Activated CD4-positive, alpha-beta T cell treated with anti-CD3 and anti-CD28 coated beads, Interleukin-2, amount 10 ng/mL, durations not matched to agents 7 days and 5 days (primary cell): ENCODE results near the gene ARHGAP33. TPM values are rescaled to one million over a fixed set of nuclear protein-coding genes. Genes with fewer than 3 reads are reported as not detected.

Experiments
- CTCF ChIA-PET: fragments of 350-600 bp; sonication (Branson Sonifier 250); formaldehyde crosslinking; loops from one replicate; lab custom pipeline; 2021; ENCODE audit warnings: antibody characterized with exemption; lab: Charles Lee
- POLR2A ChIA-PET: fragments of 350-600 bp; sonication (Branson Sonifier 250); formaldehyde crosslinking; loops from one replicate; lab custom pipeline; 2021; ENCODE audit warnings: antibody characterized with exemption; lab: Charles Lee
- DNase-seq: peaks from one replicate; pipeline ENCODE4 v3.0.0-alpha.2; 2020
- H3K27ac Mint-ChIP-seq: one replicate; pipeline ENCODE4 v1.8.0; 2021; ENCODE audit warnings: mild to moderate bottlenecking, moderate library complexity, mixed read lengths
- H3K27me3 Mint-ChIP-seq: one replicate; pipeline ENCODE4 v1.8.0; 2021; ENCODE audit warnings: mixed read lengths
- H3K36me3 Mint-ChIP-seq: one replicate; pipeline ENCODE4 v1.8.0; 2021; ENCODE audit warnings: low read depth, mixed read lengths
- H3K4me1 Mint-ChIP-seq: one replicate; pipeline ENCODE4 v1.8.0; 2021; ENCODE audit warnings: mixed read lengths
- H3K4me3 Mint-ChIP-seq: one replicate; pipeline ENCODE4 v1.8.0; 2021; ENCODE audit warnings: mild to moderate bottlenecking, moderate library complexity, mixed read lengths
- H3K9me3 Mint-ChIP-seq: one replicate; pipeline ENCODE4 v1.8.0; 2021; ENCODE audit warnings: mixed read lengths
- total RNA-seq, 2 experiments: library from RNA; stranded (reverse); gene quantifications; one replicate each; pipeline ENCODE4 v1.2.3, GENCODE V29; 2021

The ARHGAP33 gene, protein sequence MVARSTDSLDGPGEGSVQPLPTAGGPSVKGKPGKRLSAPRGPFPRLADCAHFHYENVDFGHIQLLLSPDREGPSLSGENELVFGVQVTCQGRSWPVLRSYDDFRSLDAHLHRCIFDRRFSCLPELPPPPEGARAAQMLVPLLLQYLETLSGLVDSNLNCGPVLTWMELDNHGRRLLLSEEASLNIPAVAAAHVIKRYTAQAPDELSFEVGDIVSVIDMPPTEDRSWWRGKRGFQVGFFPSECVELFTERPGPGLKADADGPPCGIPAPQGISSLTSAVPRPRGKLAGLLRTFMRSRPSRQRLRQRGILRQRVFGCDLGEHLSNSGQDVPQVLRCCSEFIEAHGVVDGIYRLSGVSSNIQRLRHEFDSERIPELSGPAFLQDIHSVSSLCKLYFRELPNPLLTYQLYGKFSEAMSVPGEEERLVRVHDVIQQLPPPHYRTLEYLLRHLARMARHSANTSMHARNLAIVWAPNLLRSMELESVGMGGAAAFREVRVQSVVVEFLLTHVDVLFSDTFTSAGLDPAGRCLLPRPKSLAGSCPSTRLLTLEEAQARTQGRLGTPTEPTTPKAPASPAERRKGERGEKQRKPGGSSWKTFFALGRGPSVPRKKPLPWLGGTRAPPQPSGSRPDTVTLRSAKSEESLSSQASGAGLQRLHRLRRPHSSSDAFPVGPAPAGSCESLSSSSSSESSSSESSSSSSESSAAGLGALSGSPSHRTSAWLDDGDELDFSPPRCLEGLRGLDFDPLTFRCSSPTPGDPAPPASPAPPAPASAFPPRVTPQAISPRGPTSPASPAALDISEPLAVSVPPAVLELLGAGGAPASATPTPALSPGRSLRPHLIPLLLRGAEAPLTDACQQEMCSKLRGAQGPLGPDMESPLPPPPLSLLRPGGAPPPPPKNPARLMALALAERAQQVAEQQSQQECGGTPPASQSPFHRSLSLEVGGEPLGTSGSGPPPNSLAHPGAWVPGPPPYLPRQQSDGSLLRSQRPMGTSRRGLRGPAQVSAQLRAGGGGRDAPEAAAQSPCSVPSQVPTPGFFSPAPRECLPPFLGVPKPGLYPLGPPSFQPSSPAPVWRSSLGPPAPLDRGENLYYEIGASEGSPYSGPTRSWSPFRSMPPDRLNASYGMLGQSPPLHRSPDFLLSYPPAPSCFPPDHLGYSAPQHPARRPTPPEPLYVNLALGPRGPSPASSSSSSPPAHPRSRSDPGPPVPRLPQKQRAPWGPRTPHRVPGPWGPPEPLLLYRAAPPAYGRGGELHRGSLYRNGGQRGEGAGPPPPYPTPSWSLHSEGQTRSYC
- 100 to 1,000 TPM in 1 of 2 experiments, 10 to 100 TPM in 1; 91.3 to 101 TPM for total RNA-seq

- peak; percentile 100 for DNase-seq
- ChIA-PET POLR2A (no interaction called here), CTCF (interaction anchor here (1.1 kb wide), 1 partner anchor 31 kb away, joined by 3 read pairs; no protein-coding TSS in a partner anchor)
- Mint-ChIP-seq H3K36me3 (peaks cover 15% of the 10 kb centered on the region), H3K4me1 (peaks cover 32% of the 10 kb centered on the region), H3K9me3 (no peaks in the 10 kb centered on the region), H3K27me3 (no peaks in the 10 kb centered on the region), H3K4me3 (peak within 1 kb of the TSS; percentile 82), H3K27ac (peak within 1 kb of the TSS; percentile 80)
These were observed at the start of gene ARHGAP33 for GRCh38 chr19:35775298-35776101. ARHGAP33 (plus strand) TSS chr19:35775564; CDS start chr19:35775659, 95 bp downstream.

- H3K4me3 Mint-ChIP-seq = no peak overlapping the region
- ChIA-PET POLR2A (no interaction called here), CTCF (interaction anchor here (0.8 to 2.4 kb wide), 7 partner anchors 10 to 93 kb away, joined by 3 to 11 read pairs (median 4); partner anchors contain the start of gene LIN37)
- no peaks in the 10 kb centered on the region for H3K4me1 Mint-ChIP-seq
- DNase-seq = no peak
- no peak overlapping the region for H3K27ac Mint-ChIP-seq
- H3K36me3 Mint-ChIP-seq = peaks cover 70% of the 10 kb centered on the region
- no peaks in the 10 kb centered on the region for H3K27me3 Mint-ChIP-seq
- H3K9me3 Mint-ChIP-seq = no peaks in the 10 kb centered on the region
These were observed 48.1 kb upstream of the ARHGAP33 start for GRCh38 chr19:35727053-35727955.

DNA sequence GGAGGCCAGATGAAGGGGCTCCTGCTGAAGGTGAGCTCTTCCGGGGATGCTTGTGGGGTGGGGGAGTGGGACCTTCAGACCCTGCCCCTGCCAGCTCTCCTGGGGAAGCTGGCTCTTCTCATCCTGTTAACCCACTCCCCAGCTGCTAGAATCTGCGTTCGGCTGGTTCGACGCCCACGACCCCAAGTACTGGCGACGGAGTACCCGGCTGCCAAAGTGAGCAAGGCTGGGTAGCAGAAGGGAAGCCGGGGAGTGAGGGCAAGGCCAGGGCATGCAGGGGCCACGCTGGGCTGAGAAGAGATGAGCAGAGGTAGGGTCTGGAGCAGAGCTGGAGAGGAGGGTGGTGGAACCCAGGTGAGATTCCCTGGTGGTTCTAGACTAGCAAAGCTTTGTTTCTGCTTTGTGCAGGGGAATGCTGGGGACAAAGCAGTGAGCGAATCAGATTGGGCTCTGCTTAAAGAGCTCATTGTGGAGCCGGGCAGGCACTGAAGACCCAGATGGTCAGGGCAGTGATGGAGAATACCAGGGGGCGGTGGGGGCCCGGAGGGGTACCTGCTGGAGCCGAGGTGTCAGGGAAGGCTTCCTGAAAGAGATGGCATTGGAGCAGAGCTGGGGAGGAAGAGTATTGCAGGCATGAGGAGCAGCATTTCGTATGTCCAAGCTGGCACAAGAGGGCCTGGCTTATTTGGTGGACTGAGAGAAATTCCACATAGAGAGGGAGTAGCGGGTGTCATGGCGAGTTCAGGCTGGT is 47.2 kb upstream of the ARHGAP33 start:
- Mint-ChIP-seq H3K36me3 (peaks cover 65% of the 10 kb centered on the region), H3K27me3 (no peaks in the 10 kb centered on the region), H3K4me1 (no peaks in the 10 kb centered on the region), H3K4me3 (no peak overlapping the region), H3K9me3 (no peaks in the 10 kb centered on the region), H3K27ac (no peak overlapping the region)
- DNase-seq = no peak
- POLR2A ChIA-PET = no interaction called here
- CTCF ChIA-PET = interaction anchor here (0.8 to 2.4 kb wide), 5 partner anchors 9 to 92 kb away, joined by 4 to 11 read pairs (median 7); partner anchors contain the start of gene LIN37

DNA sequence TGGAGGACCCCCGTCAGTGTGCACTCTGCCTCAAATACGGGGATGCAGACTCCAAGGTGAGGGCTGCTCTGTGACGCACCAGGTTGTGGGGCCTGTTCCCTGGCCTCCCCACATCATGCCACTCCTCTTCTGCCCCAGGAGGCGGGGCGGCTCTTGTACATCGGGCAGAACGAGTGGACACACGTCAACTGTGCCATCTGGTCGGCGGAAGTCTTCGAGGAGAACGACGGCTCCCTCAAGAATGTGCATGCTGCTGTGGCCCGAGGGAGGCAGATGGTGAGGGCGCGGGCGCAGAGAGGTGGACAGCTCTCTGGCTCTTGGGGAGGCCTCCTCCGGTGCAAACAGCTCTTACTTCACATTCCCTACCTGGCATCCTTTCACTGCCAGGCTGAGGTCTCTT is 46.3 kb upstream of the ARHGAP33 start:
- ChIA-PET CTCF (interaction anchor here (1.2 to 2.4 kb wide), 4 partner anchors 8 to 35 kb away, joined by 4 to 11 read pairs (median 9); partner anchors contain the start of gene LIN37), POLR2A (no interaction called here)
- no peaks in the 10 kb centered on the region for H3K4me1 Mint-ChIP-seq
- H3K36me3 Mint-ChIP-seq = peaks cover 63% of the 10 kb centered on the region
- no peak overlapping the region for H3K4me3 Mint-ChIP-seq
- no peaks in the 10 kb centered on the region for H3K9me3 Mint-ChIP-seq
- no peak overlapping the region for H3K27ac Mint-ChIP-seq
- no peak for DNase-seq
- no peaks in the 10 kb centered on the region for H3K27me3 Mint-ChIP-seq

GRCh38 chr19:35729763-35730162 is 45.6 kb upstream of the ARHGAP33 start:
- no peak overlapping the region for H3K27ac Mint-ChIP-seq
- peaks cover 67% of the 10 kb centered on the region for H3K36me3 Mint-ChIP-seq
- H3K9me3 Mint-ChIP-seq = no peaks in the 10 kb centered on the region
- H3K4me1 Mint-ChIP-seq = no peaks in the 10 kb centered on the region
- ChIA-PET CTCF (interaction anchor here (0.8 to 2.3 kb wide), 2 partner anchors 10 to 11 kb away, joined by 3 to 11 read pairs; no protein-coding TSS in a partner anchor), POLR2A (no interaction called here)
- no peaks in the 10 kb centered on the region for H3K27me3 Mint-ChIP-seq
- no peak for DNase-seq
- no peak overlapping the region for H3K4me3 Mint-ChIP-seq

GRCh38 chr19:35730326-35730725 is 45.0 kb upstream of the ARHGAP33 start:
- CTCF ChIA-PET = interaction anchor here (0.8 kb wide), 1 partner anchor 12 kb away, joined by 3 read pairs; no protein-coding TSS in a partner anchor
- Mint-ChIP-seq H3K27me3 (no peaks in the 10 kb centered on the region), H3K4me3 (no peak overlapping the region), H3K9me3 (no peaks in the 10 kb centered on the region), H3K36me3 (peaks cover 64% of the 10 kb centered on the region), H3K4me1 (no peaks in the 10 kb centered on the region), H3K27ac (no peak overlapping the region)
- POLR2A ChIA-PET = no interaction called here
- no peak for DNase-seq

DNA sequence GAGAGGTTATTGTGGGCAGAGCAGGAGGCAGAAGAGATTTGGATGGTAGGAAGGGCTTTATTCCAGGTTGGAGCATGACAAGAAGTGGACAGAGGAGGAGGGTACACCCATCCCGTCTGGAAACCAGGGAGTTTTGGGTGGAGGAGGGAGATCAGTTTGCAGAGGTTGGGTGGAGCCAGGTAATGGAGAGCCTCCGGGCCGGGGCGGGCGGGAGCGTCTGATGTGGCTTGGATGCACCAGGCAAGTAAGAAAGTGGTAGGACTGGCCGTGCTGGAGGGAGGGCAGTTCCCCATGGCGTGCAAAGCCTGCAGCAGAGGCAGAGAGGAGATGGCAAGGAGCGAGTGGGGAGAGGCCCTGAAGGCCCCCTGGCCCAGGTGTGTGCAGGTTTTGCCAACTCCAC is 44.0 kb upstream of the ARHGAP33 start:
- no peak overlapping the region for H3K4me3 Mint-ChIP-seq
- H3K27me3 Mint-ChIP-seq = no peaks in the 10 kb centered on the region
- peaks cover 54% of the 10 kb centered on the region for H3K36me3 Mint-ChIP-seq
- ChIA-PET CTCF (no interaction called here), POLR2A (no interaction called here)
- H3K9me3 Mint-ChIP-seq = no peaks in the 10 kb centered on the region
- no peak overlapping the region for H3K27ac Mint-ChIP-seq
- no peak for DNase-seq
- peaks cover 2% of the 10 kb centered on the region for H3K4me1 Mint-ChIP-seq

DNA sequence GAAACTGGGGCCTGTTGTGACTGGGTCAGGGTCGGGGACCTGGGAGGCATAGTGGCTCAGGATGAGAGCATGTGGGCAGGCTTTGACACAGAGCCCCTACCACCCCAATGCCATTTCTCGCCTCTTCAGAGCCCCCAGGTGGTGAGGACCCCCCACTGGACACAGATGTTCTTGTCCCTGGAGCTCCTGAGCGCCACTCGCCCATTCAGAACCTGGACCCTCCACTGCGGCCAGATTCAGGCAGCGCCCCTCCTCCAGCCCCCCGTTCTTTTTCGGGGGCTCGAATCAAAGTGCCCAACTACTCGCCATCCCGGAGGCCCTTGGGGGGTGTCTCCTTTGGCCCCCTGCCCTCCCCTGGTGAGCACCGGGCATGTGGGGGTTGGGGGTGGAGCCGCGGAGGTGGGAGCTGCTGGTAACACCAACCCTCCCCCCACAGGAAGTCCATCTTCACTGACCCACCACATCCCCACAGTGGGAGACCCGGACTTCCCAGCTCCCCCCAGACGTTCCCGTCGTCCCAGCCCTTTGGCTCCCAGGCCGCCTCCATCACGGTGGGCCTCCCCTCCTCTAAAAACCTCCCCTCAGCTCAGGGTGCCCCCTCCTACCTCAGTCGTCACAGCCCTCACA is 43.5 kb upstream of the ARHGAP33 start:
- Mint-ChIP-seq H3K36me3 (peaks cover 53% of the 10 kb centered on the region), H3K9me3 (no peaks in the 10 kb centered on the region), H3K4me1 (peaks cover 5% of the 10 kb centered on the region), H3K27ac (no peak overlapping the region), H3K4me3 (no peak overlapping the region), H3K27me3 (no peaks in the 10 kb centered on the region)
- ChIA-PET CTCF (interaction anchor here (0.7 to 0.9 kb wide), 2 partner anchors 9 kb away, joined by 3 read pairs; no protein-coding TSS in a partner anchor), POLR2A (no interaction called here)
- DNase-seq = no peak

- H3K36me3 Mint-ChIP-seq = peaks cover 55% of the 10 kb centered on the region
- POLR2A ChIA-PET = interaction anchor here (0.6 kb wide), 1 partner anchor 54 kb away, joined by 4 read pairs; no protein-coding TSS in a partner anchor
- H3K4me3 Mint-ChIP-seq = no peak overlapping the region
- H3K9me3 Mint-ChIP-seq = no peaks in the 10 kb centered on the region
- peaks cover 12% of the 10 kb centered on the region for H3K4me1 Mint-ChIP-seq
- H3K27me3 Mint-ChIP-seq = no peaks in the 10 kb centered on the region
- no peak for DNase-seq
- CTCF ChIA-PET = interaction anchor here (0.7 to 0.9 kb wide), 2 partner anchors 8 to 9 kb away, joined by 3 read pairs; no protein-coding TSS in a partner anchor
- no peak overlapping the region for H3K27ac Mint-ChIP-seq
These were observed 42.7 kb upstream of the ARHGAP33 start for GRCh38 chr19:35732540-35733179.
